Motor neuron (in vitro differentiated cells): ENCODE measurements around the gene STK31. TPM values are rescaled to one million over a fixed set of nuclear protein-coding genes. Genes with fewer than 3 reads are reported as not detected.
A peak's percentile ranks its signal among the peaks of the same experiment; 100 is the strongest.
"Not testable (repeated sequence)": the region's sequence is repeated elsewhere in the genome, so short reads cannot be mapped to it uniquely, and the experiment has no call there.

Source experiments
- ATAC-seq, 8 experiments: fragments of 200-7000 bp; cut with Tn5 transposase; replicated peaks in 6 of 8; 2 replicates each; pipeline ENCODE4 v1.8.0; 2021; ENCODE audit warnings: mild to moderate bottlenecking in 8 of 8, moderate library complexity in 8 of 8
- H3K27ac ChIP-seq, 2 donors: fragments of 250-450 bp; sonication (Bioruptor Pico); 2 replicates each; pipeline ENCODE4 v1.9.0; 2021; ENCODE audit warnings: antibody characterized with exemption in 2 of 2, mild to moderate bottlenecking in 2 of 2, moderate library complexity in 1 of 2
- H3K4me1 ChIP-seq, 2 donors: fragments of 250-450 bp; sonication (Bioruptor Pico); replicated peaks in 1 of 2; 2 replicates each; pipeline ENCODE4 v1.6.1; 2021; ENCODE audit warnings: antibody characterized with exemption in 2 of 2, mild to moderate bottlenecking in 2 of 2, moderate library complexity in 1 of 2
- H3K4me3 ChIP-seq, 5 donors: fragments of 250-450 bp; sonication (Bioruptor Pico); 2 replicates each; pipeline ENCODE4 v1.9.0; 2021; ENCODE audit warnings: antibody characterized with exemption in 5 of 5, mild to moderate bottlenecking in 5 of 5, moderate library complexity in 4 of 5
- WGBS, 10 experiments: fragments of 450-650 bp; shearing (Covaris generic); methylation state at CpG; one replicate each; pipeline ENCODE4 v1.0.0; 2022; 5-methylcytosine and 5-hydroxymethylcytosine counted together
- in situ Hi-C, 9 experiments: fragments of 400-800 bp; cut with MboI; loops; one replicate each; pipeline ENCODE4 v1.15.0; 2021; ENCODE audit warnings: low sequenced_read_pairs in 9 of 9, low pct_unique_long_range_greater_than_20kb in 2 of 9; ENCODE audit not compliant: unreplicated experiment in 9 of 9
- total RNA-seq, 8 experiments: library from RNA; unstranded; fragments of 300-600 nt; gene quantifications; 2 replicates each; pipeline versions ENCODE4 v1.2.3 to v1.2.4, GENCODE V29; 2022

The STK31 gene
- total RNA-seq, 8 experiments from 2014 or later: 0.20 to 5.6 (median 0.71) TPM

- in situ Hi-C loops: loop anchor here in 3 of 9 experiments (25.0 kb wide), 3 partner anchors 435 to 1235 kb away; partner anchors contain the start of gene NPY (in 1 of the 3)
- H3K4me3 ChIP-seq: no peak overlapping the region
- no peak for ATAC-seq
- H3K27ac ChIP-seq: no peak overlapping the region
- no peaks in the 10 kb centered on the region for H3K4me1 ChIP-seq
- WGBS, 10 experiments: 0 to 56% (median 19%) methylated on average over 1 of the region's 1 CpG; no CpG with 5 or more reads in 2 of the 10 experiments
These were observed 142.1 kb downstream of the STK31 start for GRCh38 chr7:23852135-23852534.

- no peak for ATAC-seq
- 17 to 87% (median 69%) methylated on average over 1 to 2 of the region's 2 CpGs; no CpG with 5 or more reads in 4 of the 10 experiments for WGBS, 10 experiments
- Histone ChIP-seq H3K4me1 (no peaks in the 10 kb centered on the region), H3K4me3 (no peak overlapping the region), H3K27ac (no peak overlapping the region)
- in situ Hi-C loops: loop anchor here in 3 of 9 experiments (25.0 kb wide), 3 partner anchors 434 to 1234 kb away; partner anchors contain the start of gene NPY (in 1 of the 3)
These were observed 143.0 kb downstream of the STK31 start for GRCh38 chr7:23852988-23853387.

- ATAC-seq: peak in 4 of 8 experiments; percentile 38 to 67 (median 52)
- 10 to 100% (median 65%) methylated on average over 1 of the region's 1 CpG; no CpG with 5 or more reads in 4 of the 10 experiments for WGBS, 10 experiments
- Histone ChIP-seq H3K4me1 (no peaks in the 10 kb centered on the region), H3K27ac (no peak overlapping the region), H3K4me3 (no peak overlapping the region)
- in situ Hi-C loops: loop anchor here in 3 of 9 experiments (25.0 kb wide), 3 partner anchors 424 to 1224 kb away; partner anchors contain the start of gene NPY (in 1 of the 3)
These were observed 153.3 kb downstream of the STK31 start for GRCh38 chr7:23863209-23863787.

GRCh38 chr7:23864973-23865372 lies 155.0 kb downstream of the STK31 start:
- no peak overlapping the region for H3K27ac ChIP-seq
- in situ Hi-C loops: loop anchor here in 3 of 9 experiments (25.0 kb wide), 3 partner anchors 422 to 1222 kb away; partner anchors contain the start of gene NPY (in 1 of the 3)
- H3K4me3 ChIP-seq: no peak overlapping the region
- no peaks in the 10 kb centered on the region for H3K4me1 ChIP-seq
- ATAC-seq: peak in 2 of 8 experiments; percentile 52 to 71
- 0 to 100% (median 68%) methylated on average over 2 to 3 of the region's 3 CpGs for WGBS, 10 experiments

GRCh38 chr7:23873306-23873705 lies 163.3 kb downstream of the STK31 start:
- ATAC-seq: no peak
- in situ Hi-C loops: loop anchor here in 3 of 9 experiments (25.0 kb wide), 3 partner anchors 414 to 1214 kb away; partner anchors contain the start of gene NPY (in 1 of the 3)
- no peak overlapping the region for H3K4me3 ChIP-seq
- no peaks in the 10 kb centered on the region for H3K4me1 ChIP-seq
- H3K27ac ChIP-seq: no peak overlapping the region
- WGBS, 10 experiments: 13 to 88% (median 27%) methylated on average over 1 of the region's 1 CpG; no CpG with 5 or more reads in 7 of the 10 experiments

GRCh38 chr7:23876526-23876925 lies 166.5 kb downstream of the STK31 start:
- in situ Hi-C loops, H3K4me1 ChIP-seq, H3K4me3 ChIP-seq, ATAC-seq, H3K27ac ChIP-seq: not testable (repeated sequence)
- 0 to 100% (median 40%) methylated on average over 1 to 2 of the region's 3 CpGs; no CpG with 5 or more reads in 5 of the 10 experiments for WGBS, 10 experiments

Other genes starting within 250 kb of the STK31 start
- 100 to 1,000 TPM in 1 of 8 experiments, 10 to 100 TPM in 7; 22.2 to 103 (median 31.4) TPM for gene IGF2BP3, start 239.7 kb upstream of the STK31 start, total RNA-seq
- 100 to 1,000 TPM in 3 of 8 experiments, 10 to 100 TPM in 5; 51.8 to 161 (median 74.6) TPM for gene TRA2A, start 178.2 kb upstream of the STK31 start, total RNA-seq
- gene CCDC126, start 112.8 kb upstream of the STK31 start, total RNA-seq: 10 to 100 TPM; 10.3 to 28.9 (median 15.2) TPM
- gene FAM221A, start 30.0 kb upstream of the STK31 start, total RNA-seq: 10 to 100 TPM in 5 of 8 experiments, 1 to 10 TPM in 3; 2.3 to 26.8 (median 18.9) TPM